ENCODE results near the gene SLC48A1. TPM values are rescaled to one million over a fixed set of nuclear protein-coding genes. Genes with fewer than 3 reads are reported as not detected.

SLC48A1 gene
- total RNA-seq, 1 donor, result 25.1 TPM

GRCh38 chr12:47743311-47743860 lies 29.7 kb upstream of the SLC48A1 start:
- no peak for TF ChIP-seq CTCF (IDR thresholded peaks at IDR 0.05; ENCODE audit: insufficient read depth, low read length)
- no peak for DNase-seq (ENCODE audit: low read depth)
- no peak overlapping the region for H3K4me3 ChIP-seq (ENCODE audit: low read depth, low read length)

- peak; percentile 19 for TF ChIP-seq CTCF (IDR thresholded peaks at IDR 0.05; ENCODE audit: insufficient read depth, low read length)
- H3K4me3 ChIP-seq (ENCODE audit: low read depth, low read length), result no peak overlapping the region
- DNase-seq (ENCODE audit: low read depth), result no peak
Observed at GRCh38 chr12:47744005-47744651, 28.9 kb upstream of the SLC48A1 start.

GRCh38 chr12:47744778-47745436 lies 28.1 kb upstream of the SLC48A1 start:
- DNase-seq (ENCODE audit: low read depth), result no peak
- TF ChIP-seq CTCF (IDR thresholded peaks at IDR 0.05; ENCODE audit: insufficient read depth, low read length), result no peak
- no peak overlapping the region for H3K4me3 ChIP-seq (ENCODE audit: low read depth, low read length)

GRCh38 chr12:47745485-47746041 lies 27.5 kb upstream of the SLC48A1 start:
- no peak for TF ChIP-seq CTCF (IDR thresholded peaks at IDR 0.05; ENCODE audit: insufficient read depth, low read length)
- DNase-seq (ENCODE audit: low read depth), result no peak
- no peak overlapping the region for H3K4me3 ChIP-seq (ENCODE audit: low read depth, low read length)

GRCh38 chr12:47746073-47746472 lies 27.0 kb upstream of the SLC48A1 start:
- TF ChIP-seq CTCF (IDR thresholded peaks at IDR 0.05; ENCODE audit: insufficient read depth, low read length), result no peak
- no peak for DNase-seq (ENCODE audit: low read depth)
- H3K4me3 ChIP-seq (ENCODE audit: low read depth, low read length), result no peak overlapping the region

- no peak for TF ChIP-seq CTCF (IDR thresholded peaks at IDR 0.05; ENCODE audit: insufficient read depth, low read length)
- DNase-seq (ENCODE audit: low read depth), result no peak
- H3K4me3 ChIP-seq (ENCODE audit: low read depth, low read length), result no peak overlapping the region
Observed at GRCh38 chr12:47746523-47746922, 26.5 kb upstream of the SLC48A1 start.
